Testis (tissue), 3 donors: Measurements from ENCODE around the gene GRID1. TPM values are rescaled to one million over a fixed set of nuclear protein-coding genes. Genes with fewer than 3 reads are reported as not detected.

Experiments used
- DNase-seq: peaks from one replicate; pipeline ENCODE4 v3.0.0-alpha.2; 2019
- H3K27ac ChIP-seq, 2 donors: fragments of 200-600 bp; sonication (generic); one replicate each; pipeline ENCODE4 v1.5.1; 2019
- H3K27me3 ChIP-seq: fragments of 200-600 bp; sonication (generic); one replicate; pipeline ENCODE4 v1.5.1; 2019
- H3K36me3 ChIP-seq: fragments of 200-600 bp; sonication (generic); one replicate; pipeline ENCODE4 v1.5.1; 2017; ENCODE audit warnings: low read depth; ENCODE audit errors: missing control alignments
- H3K4me1 ChIP-seq: fragments of 200-600 bp; sonication (generic); one replicate; pipeline ENCODE4 v1.5.1; 2019
- H3K4me3 ChIP-seq, 2 donors: fragments of 200-600 bp; sonication (generic); one replicate each; pipeline ENCODE4 v1.5.1; 2017 to 2019
- H3K9me3 ChIP-seq: fragments of 200-600 bp; sonication (generic); one replicate; pipeline ENCODE4 v1.5.1; 2017
- POLR2A ChIP-seq: fragments of 450-650 bp; IDR thresholded peaks from one replicate; pipeline ENCODE4 v1.6.1; 2017; ENCODE audit warnings: antibody characterized with exemption, mild to moderate bottlenecking, moderate library complexity
- WGBS, 2 donors: methylation state at CpG; one replicate each; pipeline ENCODE4 v1.1.5; 2018; 5-methylcytosine and 5-hydroxymethylcytosine counted together
- intact Hi-C: fragments of 100-400 bp; cut with DNase I; formaldehyde crosslinking; loops from one replicate; pipeline ENCODE4 v1.15.1; 2023; ENCODE audit warnings: low total_unique reads
- polyA plus RNA-seq: library from polyadenylated mRNA; stranded (reverse); fragments of 350-450 nt; fragmentation: Illumina TruSeq; extraction: RNeasy Lipid Tissue Mini Kit (QIAGEN cat#74804); gene quantifications from one replicate; pipeline ENCODE4 v1.2.3, GENCODE V29; 2014; ENCODE audit warnings: low read depth, low replicate concordance; ENCODE audit not compliant: insufficient read depth
- total RNA-seq, 2 donors: library from RNA; depleted of rRNA; stranded (reverse); fragments of >200 nt; gene quantifications; one replicate each; pipeline ENCODE4 v1.2.3, GENCODE V29; 2016
- TF ChIP-seq, protein P1 (sequence below), 3 experiments: fragments of 450-650 bp in 2 of 3; fragments of 200-600 bp in 1 of 3; sonication (generic) in 1 of 3; IDR thresholded peaks; one replicate each; pipeline ENCODE4 v1.5.1; 2016 to 2019; ENCODE audit warnings: antibody characterized with exemption in 3 of 3, mild to moderate bottlenecking in 2 of 3, moderate library complexity in 1 of 3

The GRID1 gene
- total and polyA plus RNA-seq, 3 donors from 2014 or later, result 7.4 to 16.7 (median 8.1) TPM

DNA sequence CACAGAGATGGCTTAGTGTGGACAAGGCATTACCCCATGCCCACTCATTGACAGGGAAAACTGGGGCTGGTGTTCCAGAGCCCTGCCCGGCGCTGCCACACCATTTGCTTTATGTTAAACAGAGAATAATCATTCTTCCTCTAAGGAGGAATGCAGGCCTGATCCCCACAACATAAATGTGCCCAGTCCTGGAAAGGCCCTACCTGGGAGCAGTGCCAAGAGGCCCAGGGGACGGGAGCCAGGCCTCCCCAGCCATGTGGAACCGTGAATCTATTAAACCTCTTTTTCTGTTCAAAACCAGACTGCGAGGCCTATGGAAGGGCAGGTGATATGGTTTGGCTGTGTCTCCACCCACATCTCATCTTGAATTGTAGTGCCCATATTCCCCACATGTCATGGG lies 264.1 kb downstream of the GRID1 start:
- intact Hi-C loops, result no loop called here
- H3K27ac ChIP-seq, result no peak overlapping the region
- no peak overlapping the region for H3K4me3 ChIP-seq
- no peak for TF ChIP-seq POLR2A
- TF ChIP-seq, protein P1, sequence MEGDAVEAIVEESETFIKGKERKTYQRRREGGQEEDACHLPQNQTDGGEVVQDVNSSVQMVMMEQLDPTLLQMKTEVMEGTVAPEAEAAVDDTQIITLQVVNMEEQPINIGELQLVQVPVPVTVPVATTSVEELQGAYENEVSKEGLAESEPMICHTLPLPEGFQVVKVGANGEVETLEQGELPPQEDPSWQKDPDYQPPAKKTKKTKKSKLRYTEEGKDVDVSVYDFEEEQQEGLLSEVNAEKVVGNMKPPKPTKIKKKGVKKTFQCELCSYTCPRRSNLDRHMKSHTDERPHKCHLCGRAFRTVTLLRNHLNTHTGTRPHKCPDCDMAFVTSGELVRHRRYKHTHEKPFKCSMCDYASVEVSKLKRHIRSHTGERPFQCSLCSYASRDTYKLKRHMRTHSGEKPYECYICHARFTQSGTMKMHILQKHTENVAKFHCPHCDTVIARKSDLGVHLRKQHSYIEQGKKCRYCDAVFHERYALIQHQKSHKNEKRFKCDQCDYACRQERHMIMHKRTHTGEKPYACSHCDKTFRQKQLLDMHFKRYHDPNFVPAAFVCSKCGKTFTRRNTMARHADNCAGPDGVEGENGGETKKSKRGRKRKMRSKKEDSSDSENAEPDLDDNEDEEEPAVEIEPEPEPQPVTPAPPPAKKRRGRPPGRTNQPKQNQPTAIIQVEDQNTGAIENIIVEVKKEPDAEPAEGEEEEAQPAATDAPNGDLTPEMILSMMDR (IDR thresholded peaks at IDR 0.05), result no peak
- H3K36me3 ChIP-seq, result no peaks in the 10 kb centered on the region
- no peaks in the 10 kb centered on the region for H3K9me3 ChIP-seq
- H3K4me1 ChIP-seq, result no peaks in the 10 kb centered on the region
- 93% methylated on average over 5 of the region's 5 CpGs for WGBS, 2 donors
- H3K27me3 ChIP-seq, result no peaks in the 10 kb centered on the region
- DNase-seq, result no peak

DNA sequence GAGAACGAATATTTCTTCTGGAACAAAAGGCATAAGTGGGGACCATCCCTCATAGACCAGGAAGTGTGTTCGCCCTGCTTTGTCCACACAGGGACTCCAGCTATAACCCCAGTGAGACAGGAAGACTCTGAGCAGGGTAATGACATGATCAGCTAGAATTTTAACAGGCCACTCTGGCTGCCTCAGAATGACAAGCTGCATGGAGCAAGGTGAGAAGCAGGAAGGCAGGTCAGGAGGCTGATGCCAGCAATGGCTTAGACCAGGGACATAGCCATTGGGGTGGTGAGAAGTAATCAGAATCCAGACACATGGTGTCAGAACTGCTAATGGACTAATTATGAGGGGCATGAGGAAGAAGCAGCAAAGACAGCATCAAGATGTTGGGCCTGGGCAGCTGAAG lies 264.6 kb downstream of the GRID1 start:
- whole genome bisulfite sequencing, 2 donors, result 70 to 94% methylated on average over 1 to 2 of the region's 2 CpGs
- no peak for DNase-seq
- Histone ChIP-seq H3K4me1 (no peaks in the 10 kb centered on the region), H3K36me3 (no peaks in the 10 kb centered on the region), H3K9me3 (no peaks in the 10 kb centered on the region), H3K27me3 (no peaks in the 10 kb centered on the region), H3K4me3 (no peak overlapping the region), H3K27ac (no peak overlapping the region)
- TF ChIP-seq POLR2A, result no peak
- TF ChIP-seq, protein P1 (IDR thresholded peaks at IDR 0.05), result no peak
- intact Hi-C loops, result no loop called here

DNA sequence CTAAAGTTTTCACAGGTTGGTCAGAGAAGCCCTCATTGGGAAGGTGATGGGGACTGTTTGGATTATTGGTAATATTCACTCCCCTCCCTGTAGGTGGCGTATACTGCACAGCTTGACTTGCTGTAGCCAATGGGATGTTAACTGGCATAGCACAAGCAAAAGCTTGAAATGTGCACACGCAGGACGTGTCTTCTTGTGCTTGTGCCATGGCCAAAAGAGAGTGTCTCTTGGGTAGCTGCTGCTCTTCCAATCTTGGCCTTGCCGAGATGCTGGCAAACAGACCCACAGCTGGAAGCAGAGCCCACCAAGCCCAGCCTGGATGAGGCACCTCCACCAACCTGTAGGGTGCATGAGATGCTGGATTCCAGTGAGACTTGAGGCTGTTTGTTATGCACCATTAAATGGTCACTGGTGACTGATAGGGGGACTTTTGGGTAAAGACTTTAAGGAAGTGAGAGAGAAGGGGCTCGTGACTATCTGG lies 266.0 kb downstream of the GRID1 start:
- no peaks in the 10 kb centered on the region for H3K9me3 ChIP-seq
- intact Hi-C loops, result no loop called here
- no peak for TF ChIP-seq POLR2A
- TF ChIP-seq, protein P1 (IDR thresholded peaks at IDR 0.05), result peak in 2 of 3 experiments; percentile 13 to 23
- H3K27ac ChIP-seq, result no peak overlapping the region
- no peak overlapping the region for H3K4me3 ChIP-seq
- H3K27me3 ChIP-seq, result no peaks in the 10 kb centered on the region
- no peak for DNase-seq
- no peaks in the 10 kb centered on the region for H3K4me1 ChIP-seq
- 77 to 85% methylated on average over 5 of the region's 5 CpGs for WGBS, 2 donors
- no peaks in the 10 kb centered on the region for H3K36me3 ChIP-seq

DNA sequence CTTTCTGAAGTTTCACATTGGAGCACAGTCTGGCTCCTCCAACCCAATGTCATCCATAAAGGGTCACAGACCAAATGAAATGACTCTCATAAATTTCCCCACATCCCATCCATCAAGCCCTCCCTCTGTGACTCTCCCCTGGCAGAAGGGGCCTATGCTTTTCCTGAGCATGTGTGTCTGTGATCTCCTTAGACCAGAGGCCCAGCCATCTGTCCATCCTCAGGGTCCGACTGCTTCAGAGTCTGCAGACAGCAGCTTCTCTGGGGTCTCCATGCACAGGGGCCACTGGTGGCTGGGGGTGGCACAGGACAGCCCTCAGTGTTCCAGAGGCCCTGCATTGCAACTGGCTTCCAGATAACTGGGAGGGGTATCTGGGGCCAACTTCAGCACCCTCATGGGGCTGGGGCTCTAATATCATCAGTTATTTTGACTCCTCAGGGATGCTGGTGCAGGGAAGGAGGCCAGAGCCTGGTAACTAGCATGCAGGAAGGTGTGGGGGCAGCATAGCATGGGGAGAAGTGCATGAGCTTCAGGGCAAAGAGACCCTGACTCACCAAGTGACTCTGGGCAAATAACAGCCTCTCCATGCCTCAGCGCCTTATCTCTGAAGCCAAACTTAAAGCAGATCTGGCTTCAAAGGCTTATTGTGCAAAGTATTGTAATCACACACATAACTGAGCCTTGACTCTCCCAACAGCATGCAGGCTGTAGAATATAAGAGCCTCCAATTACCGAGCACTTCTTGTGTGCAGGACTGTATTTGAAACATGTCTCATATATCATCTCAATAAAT lies 266.9 kb downstream of the GRID1 start:
- intact Hi-C loops, result no loop called here
- 86 to 94% methylated on average over 3 of the region's 3 CpGs for WGBS, 2 donors
- Histone ChIP-seq H3K27ac (no peak overlapping the region), H3K9me3 (no peaks in the 10 kb centered on the region), H3K4me1 (no peaks in the 10 kb centered on the region), H3K36me3 (no peaks in the 10 kb centered on the region), H3K27me3 (no peaks in the 10 kb centered on the region), H3K4me3 (no peak overlapping the region)
- no peak for DNase-seq
- TF ChIP-seq, protein P1 (IDR thresholded peaks at IDR 0.05), result no peak
- TF ChIP-seq POLR2A, result no peak
